Measurements from ENCODE around the gene FCN2.

FCN2 gene

GRCh38 chr9:134880484-134881312, at the start of gene FCN2:
FCN2 (plus strand) TSS chr9:134880810; CDS start chr9:134880822, 12 bp downstream.
- no peak for DNase-seq (ENCODE audit: low read depth, low spot score)

GRCh38 chr9:134830926-134831720, 49.5 kb upstream of the FCN2 start:
- no peak for DNase-seq (ENCODE audit: low read depth, low spot score)

- no peak for DNase-seq (ENCODE audit: low read depth, low spot score)
Measured at GRCh38 chr9:134832471-134832870, 48.1 kb upstream of the FCN2 start.

- no peak for DNase-seq (ENCODE audit: low read depth, low spot score)
Measured at GRCh38 chr9:134833294-134833880, 47.2 kb upstream of the FCN2 start.

GRCh38 chr9:134834217-134834956, 46.2 kb upstream of the FCN2 start:
- DNase-seq (ENCODE audit: low read depth, low spot score), result no peak

- DNase-seq (ENCODE audit: low read depth, low spot score), result no peak
Measured at GRCh38 chr9:134834957-134835419, 45.6 kb upstream of the FCN2 start.

- DNase-seq (ENCODE audit: low read depth, low spot score), result no peak
Measured at GRCh38 chr9:134835448-134835847, 45.2 kb upstream of the FCN2 start.

- DNase-seq (ENCODE audit: low read depth, low spot score), result no peak
Measured at GRCh38 chr9:134835987-134836386, 44.6 kb upstream of the FCN2 start.

GRCh38 chr9:134836406-134836970, 44.1 kb upstream of the FCN2 start:
- DNase-seq (ENCODE audit: low read depth, low spot score), result no peak

GRCh38 chr9:134837529-134837928, 43.1 kb upstream of the FCN2 start:
- no peak for DNase-seq (ENCODE audit: low read depth, low spot score)

GRCh38 chr9:134838651-134839454, 41.8 kb upstream of the FCN2 start:
- no peak for DNase-seq (ENCODE audit: low read depth, low spot score)

GRCh38 chr9:134839455-134840125, 41.0 kb upstream of the FCN2 start:
- no peak for DNase-seq (ENCODE audit: low read depth, low spot score)

- no peak for DNase-seq (ENCODE audit: low read depth, low spot score)
Measured at GRCh38 chr9:134840511-134840910, 40.1 kb upstream of the FCN2 start.

- DNase-seq (ENCODE audit: low read depth, low spot score), result no peak
Measured at GRCh38 chr9:134841180-134841904, 39.3 kb upstream of the FCN2 start.

- DNase-seq (ENCODE audit: low read depth, low spot score), result no peak
Measured at GRCh38 chr9:134842321-134842720, 38.3 kb upstream of the FCN2 start.

GRCh38 chr9:134843740-134844139, 36.9 kb upstream of the FCN2 start:
- no peak for DNase-seq (ENCODE audit: low read depth, low spot score)

- no peak for DNase-seq (ENCODE audit: low read depth, low spot score)
Measured at GRCh38 chr9:134844821-134845220, 35.8 kb upstream of the FCN2 start.

- DNase-seq (ENCODE audit: low read depth, low spot score), result no peak
Measured at GRCh38 chr9:134846187-134846586, 34.4 kb upstream of the FCN2 start.

- DNase-seq (ENCODE audit: low read depth, low spot score), result no peak
Measured at GRCh38 chr9:134846699-134847098, 33.9 kb upstream of the FCN2 start.

Data from smooth muscle cell of the brain vasculature (primary cell).